GF-D8 (cell line): Measurements from ENCODE around the gene ERC2.

Experiments used
- DNase-seq: peaks from one replicate; lab custom pipeline; 2025; lab: John Stamatoyannopoulos, UW

ERC2 gene

DNA sequence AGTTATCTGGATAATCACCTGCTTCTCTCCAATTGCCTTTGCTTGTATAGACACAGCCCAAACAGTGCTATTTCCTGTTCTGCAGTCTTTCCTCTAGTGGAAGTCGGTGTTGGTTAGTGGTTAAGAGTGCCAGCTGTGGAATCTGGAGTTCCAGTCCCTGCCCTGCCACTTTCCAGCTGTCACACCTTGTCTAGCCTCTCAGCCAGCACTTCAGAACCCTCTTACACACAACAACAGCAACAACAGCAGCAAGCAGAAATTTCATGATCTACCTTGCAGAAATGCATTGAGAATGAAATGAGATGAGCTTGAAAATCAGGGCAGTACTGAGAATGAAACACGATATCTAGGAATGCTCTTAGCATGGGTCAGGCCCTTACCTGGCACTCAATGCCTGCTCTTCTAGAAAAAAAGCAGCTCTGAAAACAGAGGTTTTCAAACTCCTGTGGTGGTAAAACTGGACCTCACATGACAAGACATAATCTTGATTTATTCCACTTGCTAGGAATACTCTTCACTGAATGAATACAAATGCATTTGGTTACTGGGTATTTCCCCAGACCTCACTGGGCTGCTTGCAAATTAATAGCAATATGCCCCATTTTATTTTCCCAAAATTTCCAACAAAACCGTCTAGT lies 977.9 kb downstream of the ERC2 start:
- DNase-seq: no peak

DNA sequence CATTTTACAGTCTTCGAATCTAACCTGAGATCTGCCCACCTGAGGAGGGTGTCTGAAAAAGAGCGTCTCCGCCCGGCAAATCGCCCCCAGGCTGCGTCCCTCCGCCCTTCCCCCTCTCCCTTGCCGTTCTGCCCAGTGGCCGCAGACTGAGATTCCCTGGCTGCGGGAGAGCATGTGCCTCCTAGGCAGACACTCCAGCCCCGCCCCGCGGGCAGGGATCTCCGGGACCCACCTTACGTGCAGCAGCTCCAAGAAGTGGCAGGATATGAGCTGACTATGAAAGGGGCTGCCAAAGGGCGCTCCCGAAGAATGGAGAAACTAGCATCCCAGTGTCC lies 978.5 kb downstream of the ERC2 start:
- DNase-seq: no peak

DNA sequence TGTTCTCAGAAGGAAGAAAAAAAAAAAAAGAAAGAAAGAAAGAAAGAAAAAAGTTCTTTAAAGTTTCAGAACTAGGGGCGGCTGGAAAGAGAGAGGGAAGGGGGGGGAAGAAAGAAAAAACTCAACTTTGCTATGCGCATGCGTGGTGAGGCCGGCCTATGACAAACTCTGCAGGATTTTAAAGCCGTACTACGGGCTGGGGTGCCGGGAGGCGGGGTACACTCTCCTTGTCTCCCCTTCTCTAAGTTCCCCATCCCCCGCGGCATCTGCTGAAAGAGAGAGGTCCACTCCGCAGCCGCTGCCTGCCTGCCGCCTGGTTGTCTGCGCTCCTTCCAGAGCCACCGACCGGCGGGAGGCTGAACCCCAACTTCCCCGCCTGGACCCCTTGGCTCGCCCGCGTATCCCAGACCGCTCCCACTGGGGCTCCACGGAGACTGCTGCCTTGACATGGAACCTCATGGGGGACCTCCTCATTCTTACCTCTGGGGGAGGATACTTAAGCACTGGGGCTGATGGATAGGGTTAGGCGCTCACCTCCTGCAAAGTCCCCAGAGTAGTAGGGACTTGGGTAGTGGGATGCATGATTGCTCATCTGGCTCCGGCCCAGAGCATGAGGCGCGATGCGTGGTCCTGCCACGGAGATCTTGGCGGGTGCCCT lies 979.7 kb downstream of the ERC2 start:
- DNase-seq: no peak

DNA sequence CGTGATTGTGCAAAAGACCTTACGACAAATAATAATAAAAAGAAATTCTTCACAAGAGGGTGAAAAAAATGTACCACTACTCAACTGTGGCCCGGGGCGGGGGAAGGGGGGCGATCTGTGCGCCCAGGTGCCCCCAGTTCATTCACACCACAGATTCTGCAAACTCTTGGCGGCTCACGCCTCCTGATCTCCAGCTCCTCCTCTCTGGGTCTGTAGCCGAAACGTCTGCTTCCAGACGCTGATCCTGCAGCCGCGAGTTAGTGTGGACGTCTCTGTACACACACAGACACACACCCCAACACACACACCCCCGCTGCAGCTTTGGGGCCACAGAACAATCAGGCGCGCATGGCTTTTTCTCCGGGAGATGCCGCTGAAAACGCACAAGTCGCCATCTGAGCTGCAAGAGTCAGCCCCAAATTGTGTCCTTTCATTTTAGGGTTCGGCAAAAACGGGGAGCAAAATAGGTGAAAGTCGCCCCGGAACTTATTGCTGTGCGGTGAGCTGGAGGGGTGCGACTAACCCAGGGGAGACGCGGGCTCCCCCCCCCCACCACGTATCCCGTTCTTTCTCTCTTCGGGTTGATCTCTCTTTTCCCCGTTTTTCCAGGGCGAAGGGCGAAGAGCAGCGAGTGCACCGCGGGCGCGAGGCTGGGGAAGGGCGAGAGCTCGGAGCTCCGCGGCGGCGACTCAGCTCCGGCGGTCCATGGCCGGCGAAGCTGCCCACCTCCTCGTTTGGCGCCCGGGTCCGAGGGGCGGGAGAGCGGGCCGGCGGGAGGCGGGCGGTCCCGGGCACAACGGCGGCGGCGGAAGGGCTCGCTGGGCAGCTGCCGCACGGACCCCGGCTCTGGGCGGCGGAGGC lies 980.7 kb downstream of the ERC2 start:
- no peak for DNase-seq

DNA sequence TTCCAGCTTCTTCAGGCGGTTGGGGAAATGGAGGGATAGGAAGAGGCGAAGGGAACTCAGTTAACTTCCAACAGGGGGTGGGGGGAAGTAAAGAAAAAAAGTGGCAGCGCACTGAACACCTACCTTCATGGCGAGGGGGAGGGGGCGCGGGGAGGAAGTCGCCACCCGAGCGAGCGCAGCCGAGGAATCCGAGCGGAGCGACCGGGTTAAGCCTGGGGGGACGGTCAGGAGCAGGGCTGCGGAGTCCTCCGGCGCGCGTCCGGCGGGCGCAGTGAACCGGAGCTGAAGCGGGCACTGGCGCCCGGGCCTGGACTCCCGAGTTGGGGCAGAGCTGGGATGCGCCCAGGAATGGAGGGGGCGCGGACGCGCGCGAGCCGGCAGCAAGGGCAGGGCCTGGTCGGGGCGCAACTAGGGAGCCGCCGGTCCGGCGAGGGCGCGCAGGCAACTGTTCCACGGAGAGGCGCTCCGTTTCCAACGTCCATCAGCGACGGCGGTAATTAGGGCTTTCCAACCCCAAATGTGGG lies 981.3 kb downstream of the ERC2 start, which contains the start of gene WNT5A:
Gene WNT5A (minus strand): TSS at position 450 of the 524 bp plus-strand sequence. CDS start 321 bp downstream, at position 129.
- no peak for DNase-seq

DNA sequence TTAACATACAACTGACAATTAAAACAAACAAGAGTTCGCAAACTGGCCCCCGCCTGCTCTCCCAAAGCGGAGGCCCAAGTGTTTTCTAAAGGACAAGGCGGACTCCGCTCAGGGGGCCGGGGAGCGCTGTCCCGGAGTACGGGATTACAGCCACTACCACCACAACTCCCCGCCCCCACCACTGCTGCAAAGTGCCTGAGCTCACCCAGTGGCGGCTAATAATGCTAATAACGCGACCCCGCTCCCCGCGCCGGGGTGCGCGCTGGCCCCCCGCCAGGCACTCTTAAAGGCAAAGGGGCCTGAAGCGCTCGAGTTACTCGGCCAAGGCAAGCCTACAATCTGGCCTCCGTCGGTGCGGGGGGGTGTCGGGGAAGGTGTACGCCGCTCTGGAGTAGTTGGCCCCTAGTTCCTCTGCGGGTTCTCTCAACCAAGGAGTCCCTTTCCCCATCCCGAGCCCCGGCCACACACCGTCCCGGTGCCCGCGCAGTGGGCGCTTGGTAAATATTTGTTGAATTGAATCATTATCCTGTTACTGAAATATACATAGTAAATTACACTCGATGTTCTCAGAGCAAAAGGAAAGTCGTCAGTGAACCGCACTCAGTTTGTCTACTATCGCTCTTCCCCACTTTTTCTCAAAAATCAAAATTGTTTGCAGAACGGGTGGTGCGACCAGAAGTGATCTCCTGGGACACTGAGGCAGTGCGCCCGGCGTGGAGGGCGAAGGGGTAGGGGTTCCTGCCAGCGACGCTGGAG lies 982.0 kb downstream of the ERC2 start:
- DNase-seq: no peak

DNA sequence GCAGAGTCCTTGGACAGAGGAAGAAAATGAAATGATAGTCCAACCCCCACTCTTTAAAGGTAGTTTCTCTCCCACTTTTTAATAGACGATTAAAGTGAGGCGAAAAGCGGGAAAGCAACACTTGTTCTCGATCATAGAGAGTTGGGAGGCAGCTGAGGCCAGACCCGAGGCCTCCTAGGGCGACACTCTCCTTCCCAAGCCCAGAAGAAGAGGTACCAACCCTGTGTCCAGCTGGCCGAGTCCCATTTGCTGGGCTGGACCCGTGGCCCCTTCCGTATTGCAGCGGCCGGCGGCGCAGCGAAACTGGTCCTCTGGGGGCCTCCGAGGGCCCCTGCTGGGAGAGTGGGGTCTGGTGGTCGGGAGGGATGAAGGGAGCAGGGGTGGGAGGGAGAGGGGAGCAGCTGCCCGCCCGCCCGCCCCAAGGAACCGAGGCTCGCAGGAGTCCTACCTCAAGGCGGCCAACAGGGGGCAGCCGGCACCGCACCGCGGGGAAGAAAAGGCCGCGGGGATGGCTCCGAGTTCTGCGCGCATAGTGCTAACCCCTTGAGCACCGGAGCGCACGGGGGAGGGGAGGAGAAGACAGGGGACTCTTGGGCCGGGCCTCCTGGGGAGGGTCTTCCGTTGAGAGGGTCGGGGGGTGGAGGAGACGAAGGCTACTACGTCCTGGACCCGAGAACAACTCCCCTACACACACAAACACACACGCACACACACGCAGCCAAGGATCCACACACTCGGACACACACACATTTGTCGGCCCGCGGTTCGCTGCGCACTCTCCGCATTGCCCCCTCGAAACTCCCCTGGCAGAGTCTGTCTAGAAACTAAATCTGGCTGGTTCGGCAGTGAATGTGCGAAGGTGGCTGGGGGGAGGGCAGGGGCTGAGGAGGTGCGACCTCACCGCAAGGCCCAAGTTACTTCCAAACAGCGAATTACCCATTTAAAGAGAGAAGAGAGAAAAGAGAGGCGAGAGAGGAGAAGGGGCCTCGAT lies 983.2 kb downstream of the ERC2 start:
- no peak for DNase-seq

DNA sequence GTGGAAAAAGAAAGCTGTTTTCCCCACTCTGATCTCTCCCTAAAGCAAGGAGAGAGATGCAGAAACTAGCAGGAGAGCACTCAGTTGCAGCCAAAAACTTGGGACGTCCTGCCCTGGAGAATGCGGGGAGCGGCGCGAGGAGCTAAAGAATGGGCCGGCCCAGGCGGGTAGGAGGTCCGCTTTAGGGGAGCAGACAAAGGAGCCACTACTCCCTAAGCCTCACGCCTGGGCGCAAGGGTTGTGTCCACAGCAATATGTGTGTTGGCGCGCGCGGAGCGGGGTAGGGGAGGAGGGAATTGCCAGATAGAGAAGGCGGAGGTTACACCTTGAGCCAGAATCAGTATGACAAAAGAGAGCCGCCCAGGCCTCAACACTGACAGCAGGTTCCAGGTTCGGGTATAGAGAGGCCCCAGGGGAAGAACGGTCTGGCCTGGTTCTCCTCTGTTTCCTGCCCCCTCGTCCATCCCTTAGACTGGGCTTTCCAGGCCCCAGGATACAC lies 984.0 kb downstream of the ERC2 start:
- DNase-seq: no peak

DNA sequence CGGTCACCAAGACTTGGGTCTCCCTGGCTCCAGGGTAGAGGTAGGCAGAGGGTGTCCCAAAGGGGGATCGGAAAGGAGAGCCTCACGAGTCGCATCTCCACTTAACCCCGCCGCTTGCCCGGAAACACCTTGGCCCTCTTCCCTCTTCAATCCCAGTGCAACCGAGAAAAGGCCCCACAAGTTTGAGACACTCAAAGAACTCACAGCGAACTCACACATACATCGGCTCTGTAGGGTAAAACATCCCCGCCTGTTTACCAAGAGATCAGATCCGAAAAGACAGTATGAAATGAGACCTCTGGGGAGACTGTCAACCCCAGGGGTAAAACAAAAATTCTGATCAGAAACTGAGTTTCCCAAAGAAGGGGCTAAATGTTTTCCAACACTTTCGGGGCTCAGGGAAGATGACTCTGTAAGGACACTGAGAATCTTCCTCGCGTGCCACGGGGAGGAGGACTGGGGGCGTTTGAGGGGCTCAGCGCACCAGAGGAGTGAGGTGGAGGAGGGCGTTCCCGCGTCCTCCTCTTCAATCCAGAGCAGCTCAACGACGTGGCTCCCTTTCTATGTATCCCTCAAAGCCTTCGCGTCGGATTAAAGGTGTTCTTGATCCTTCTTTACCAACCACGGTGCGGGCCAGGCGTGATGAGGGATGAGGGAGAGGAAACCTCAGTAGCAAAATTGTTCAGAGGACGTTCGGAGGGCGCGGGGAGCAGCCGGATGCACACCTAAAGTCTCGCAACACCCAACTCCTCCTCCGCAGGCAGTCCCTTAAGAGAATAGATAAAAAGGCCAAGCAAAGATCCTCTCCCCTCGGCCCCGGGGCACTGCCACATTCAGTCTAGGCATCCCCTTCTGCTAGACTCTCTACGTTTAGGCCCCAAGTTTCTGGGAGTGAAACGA lies 984.8 kb downstream of the ERC2 start:
- DNase-seq: no peak

DNA sequence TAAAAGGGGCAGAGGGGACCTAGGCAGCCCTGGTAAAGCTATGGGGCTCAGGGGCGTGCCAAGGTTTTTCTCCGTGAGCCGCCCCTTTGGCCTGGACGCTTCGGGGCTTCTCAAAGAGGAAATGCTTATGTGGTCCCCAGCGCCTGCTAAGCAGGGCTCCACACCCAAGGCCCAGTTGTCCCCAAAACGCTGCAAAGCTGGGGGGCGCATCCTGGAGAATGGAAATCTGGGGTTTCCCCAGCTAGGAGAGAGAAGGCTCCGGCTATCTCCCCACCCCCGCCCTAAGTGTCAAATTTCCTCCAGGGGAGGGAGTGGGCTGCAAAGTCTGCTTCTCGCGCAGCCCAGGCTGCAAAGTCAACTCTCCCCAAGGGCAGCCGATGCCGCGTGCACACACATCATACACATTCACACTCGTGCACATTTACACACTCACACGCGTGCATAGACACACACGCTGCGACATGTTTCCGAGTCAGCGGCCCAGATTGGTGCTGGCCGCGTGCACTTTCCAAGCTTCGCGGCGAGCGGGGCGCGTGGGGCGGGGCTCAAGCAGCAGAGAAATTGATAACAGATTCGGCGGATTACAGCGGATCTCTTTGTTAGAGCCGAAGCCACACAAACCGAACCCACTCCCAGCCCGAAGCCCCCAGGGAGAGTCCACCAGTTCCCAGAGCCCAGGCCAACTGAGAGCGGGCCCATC lies 985.6 kb downstream of the ERC2 start:
- no peak for DNase-seq

DNA sequence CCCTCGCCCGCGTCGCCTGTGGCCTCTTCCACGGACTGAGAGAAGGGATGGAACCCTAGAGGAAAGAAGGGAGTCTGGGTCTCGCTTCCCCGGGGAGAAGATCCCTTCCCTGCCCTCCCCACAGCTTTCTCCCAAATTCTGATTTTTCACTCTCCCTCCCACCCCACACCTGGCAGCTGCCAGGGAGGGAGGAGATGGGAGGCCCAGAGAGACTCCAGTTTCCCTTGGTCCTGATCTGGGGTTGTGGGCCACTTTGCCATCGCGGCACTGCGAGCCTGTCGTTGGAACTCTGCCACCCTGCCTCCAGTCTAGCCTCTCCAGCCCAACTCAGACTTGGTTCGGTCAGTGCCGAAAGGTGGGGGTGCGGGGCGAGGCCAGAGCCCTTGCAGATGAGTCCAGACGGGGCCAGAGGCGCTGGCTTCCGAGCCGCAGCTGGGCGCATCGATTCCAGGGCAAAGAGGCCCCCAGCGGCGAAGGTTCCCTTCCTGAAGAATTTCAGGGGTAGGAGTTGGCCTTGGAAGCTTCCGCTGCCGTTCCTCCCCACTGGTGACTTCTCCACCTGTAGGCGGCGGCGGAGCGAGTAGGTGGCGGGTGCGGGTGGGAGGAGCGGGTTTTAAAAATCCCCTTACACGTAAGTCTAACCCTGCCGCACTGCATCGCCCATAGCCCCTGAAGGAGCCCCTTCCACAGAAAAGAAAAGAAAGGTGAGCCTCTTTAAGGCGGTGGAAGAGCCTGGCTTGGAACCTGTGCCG lies 986.3 kb downstream of the ERC2 start:
- no peak for DNase-seq

DNA sequence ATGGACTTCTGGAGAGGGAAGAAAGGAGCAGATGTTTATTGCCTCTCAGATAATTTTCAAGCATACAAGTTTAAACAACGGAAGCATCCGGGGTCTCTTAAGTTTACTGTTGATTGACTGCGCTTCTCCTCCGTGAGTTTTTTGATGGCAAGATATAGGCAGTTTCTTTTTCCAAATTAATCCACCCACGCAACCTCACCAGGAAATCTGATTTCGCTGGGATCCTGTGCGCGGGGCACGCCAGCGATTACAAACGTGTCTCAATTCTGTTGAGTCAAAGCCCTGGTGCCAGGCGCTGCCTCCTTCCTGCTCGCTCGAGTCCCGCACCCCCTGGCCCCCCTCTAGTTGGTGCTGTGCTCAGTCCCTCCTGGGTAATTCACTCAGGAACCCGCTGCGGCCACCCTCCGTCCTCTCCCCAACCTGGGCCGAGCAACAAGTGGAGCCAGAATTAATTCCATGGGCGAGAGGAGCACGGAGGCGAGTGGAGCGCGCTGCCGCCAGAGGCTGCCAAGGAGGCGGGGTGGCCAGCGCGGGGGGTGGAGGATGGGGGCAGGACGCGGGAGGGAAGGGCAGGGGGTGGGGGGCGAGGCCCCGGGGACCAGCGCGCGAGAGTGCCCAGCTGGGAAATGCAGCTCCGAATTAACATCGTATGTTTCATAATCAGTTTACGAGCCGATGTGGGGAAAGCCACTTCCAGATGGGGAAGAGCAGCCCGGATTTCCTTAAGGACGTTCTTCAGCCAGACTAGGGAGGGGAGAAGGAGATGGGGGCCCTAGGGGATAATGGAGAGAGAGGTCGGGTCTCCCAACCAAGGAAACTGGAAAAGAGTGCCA lies 987.1 kb downstream of the ERC2 start:
- DNase-seq: no peak

DNA sequence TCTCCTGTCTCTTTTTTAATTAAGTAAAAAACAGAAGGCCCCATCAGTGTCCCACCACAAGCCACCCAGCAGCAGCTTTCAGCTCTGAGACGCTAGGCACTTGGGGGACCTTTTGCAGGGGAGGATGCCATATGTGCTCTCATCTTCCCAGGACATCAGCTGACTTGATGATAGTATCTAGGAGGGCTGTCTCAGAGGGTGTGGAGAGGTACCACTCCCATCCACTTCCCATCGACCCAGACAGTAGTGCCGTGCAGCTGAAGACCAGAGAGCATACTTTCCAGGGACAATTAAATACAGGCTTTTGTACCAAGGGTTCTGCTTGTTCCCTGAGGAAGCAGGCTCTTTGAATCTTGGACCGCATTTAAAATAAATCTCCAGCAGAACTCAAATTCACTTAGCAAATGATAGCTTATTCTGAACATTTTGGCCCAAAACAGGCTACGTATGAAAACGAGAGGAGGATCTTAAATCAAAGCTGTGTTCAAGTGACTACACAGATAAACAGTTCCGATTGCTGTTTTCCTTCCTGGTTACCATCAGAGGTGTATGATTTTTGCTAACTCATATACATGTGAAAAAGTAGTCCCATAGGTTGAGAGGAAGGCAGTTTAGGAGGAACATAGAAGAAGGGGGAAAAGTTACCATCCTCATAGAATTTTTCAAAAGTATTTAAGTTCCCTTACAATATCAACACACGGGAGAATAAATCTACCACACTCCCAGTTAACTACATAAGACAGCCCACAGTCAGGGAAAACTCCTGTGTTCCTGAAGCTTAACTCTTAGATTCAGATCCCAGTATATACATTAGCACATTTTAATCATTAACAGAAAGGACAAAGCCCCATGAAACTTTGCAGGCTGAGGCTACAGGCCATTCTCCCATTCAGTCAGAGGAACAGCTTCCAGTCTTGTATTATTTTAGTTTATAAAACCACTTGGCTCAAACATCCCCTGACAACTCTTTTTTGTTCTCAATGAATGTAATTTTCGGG lies 990.7 kb downstream of the ERC2 start:
- no peak for DNase-seq

DNA sequence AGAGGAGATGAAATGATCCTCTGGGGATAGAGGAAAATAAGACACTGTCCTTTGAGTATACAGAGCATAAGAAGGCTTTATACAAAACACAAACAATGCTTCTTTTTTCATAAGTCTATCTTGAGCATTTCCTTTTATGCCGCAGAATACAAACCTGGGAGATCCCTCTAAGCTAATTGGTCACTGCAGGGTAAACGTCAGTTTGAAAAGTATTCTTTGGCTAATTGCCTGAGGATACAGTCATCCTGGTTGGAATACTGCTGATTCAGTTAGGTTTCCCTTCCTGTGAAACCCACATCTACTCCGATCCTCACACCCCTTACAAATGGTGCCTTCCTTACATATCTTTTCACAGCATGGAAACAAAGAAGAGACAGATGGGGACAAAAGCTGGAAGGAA lies 991.8 kb downstream of the ERC2 start:
- no peak for DNase-seq

DNA sequence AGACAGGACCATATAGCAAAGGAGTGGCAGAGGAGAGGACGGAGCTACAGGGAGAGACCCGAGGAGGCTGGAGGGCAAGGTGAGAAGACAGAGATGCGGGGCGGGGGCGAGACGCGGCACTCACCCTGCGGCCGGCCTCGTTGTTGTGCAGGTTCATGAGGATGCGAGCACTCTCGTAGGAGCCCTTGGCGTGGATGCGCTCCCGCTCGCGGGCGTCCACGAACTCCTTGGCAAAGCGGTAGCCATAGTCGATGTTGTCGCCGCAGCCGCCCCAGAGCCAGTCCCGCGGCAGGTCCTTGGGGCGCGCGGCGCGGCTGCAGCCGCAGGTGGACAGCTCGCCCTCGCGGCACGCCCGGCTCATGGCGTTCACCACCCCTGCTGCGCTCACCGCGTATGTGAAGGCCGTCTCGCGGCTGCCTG lies 994.0 kb downstream of the ERC2 start:
- no peak for DNase-seq

DNA sequence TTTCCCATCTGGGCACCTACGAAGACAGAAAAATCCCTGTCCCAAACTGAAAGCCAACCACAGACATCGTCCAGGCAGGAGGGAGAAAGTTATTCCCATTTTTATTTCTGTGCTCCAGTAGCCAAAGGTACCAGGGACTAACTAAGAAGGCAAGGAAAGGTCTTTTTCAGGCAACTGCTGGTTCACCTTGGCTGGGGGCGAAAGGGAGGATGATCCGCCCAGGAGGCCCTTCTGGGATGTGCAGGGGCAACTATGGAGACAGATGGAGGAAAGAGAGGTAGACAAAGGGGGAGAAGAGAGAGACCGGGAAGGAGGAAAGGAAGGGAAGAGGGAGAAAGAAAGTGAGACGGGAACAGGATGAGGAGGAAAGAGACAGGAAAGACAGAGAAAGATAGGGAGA lies 994.5 kb downstream of the ERC2 start:
- DNase-seq: no peak
